GM12865 (cell line): Measurements from ENCODE around the gene RYR1.
"Not testable (repeated sequence)": the region's sequence is repeated elsewhere in the genome, so short reads cannot be mapped to it uniquely, and the experiment has no call there.

Experiments used
- DNase-seq: peaks from one replicate; pipeline ENCODE4 v3.0.0; 2010; ENCODE audit warnings: low read depth
- H3K4me3 ChIP-seq: 2 replicates; pipeline ENCODE4 v1.5.1; 2011; ENCODE audit warnings: mild to moderate bottlenecking, low read depth, low read length, control low read depth
- CTCF ChIP-seq: IDR thresholded peaks from 2 replicates; pipeline ENCODE4 v1.5.1; 2011; ENCODE audit warnings: low read length, control low read depth, low read depth, inconsistent platforms; ENCODE audit not compliant: insufficient read depth; ENCODE audit errors: missing control alignments

Gene RYR1

DNA sequence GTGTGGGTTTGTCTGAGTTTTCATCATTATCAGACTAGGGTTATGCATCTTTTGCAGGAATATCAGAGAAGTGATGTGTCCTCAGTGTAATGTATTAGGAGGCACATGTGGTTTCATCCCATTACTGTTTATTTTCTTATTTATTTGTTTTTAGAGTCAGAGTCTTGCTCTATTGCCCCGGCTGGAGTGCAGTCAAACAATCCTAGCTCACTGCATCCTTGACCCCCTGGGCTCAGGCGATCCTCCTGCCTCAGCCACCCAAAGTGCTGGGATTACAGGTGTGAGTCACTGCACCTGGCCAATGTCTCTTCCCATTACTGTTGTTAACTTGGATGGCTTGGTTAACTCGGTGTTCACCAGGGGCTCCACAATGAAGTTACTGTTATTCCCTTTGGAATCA lies 116.9 kb downstream of the RYR1 start:
- no peak for TF ChIP-seq CTCF
- H3K4me3 ChIP-seq: no peak overlapping the region
- DNase-seq: no peak

- no peak overlapping the region for H3K4me3 ChIP-seq
- TF ChIP-seq CTCF: no peak
- DNase-seq: peak; percentile 85
These were observed 117.9 kb downstream of the RYR1 start for GRCh38 chr19:38551450-38551813.

DNA sequence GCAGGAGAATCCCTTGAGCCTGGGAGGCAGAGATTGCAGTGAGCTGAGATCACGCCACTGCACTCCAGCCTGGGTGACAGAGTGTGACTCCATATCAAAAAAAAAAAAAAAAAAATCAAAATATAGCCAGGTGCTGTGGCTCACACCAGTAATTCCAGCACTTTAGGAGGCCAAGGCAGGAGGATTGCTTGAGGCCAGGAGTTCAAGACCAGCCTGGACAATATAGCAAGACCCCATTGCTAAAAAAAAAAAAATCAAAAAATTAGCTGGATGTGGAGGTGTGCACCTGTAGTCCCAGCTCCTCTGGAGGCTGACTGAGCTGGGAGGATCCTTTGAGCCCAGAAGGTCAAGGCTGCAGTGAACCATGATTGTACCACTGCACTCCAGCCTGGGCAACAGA lies 119.7 kb downstream of the RYR1 start:
- DNase-seq, H3K4me3 ChIP-seq: not testable (repeated sequence)

DNA sequence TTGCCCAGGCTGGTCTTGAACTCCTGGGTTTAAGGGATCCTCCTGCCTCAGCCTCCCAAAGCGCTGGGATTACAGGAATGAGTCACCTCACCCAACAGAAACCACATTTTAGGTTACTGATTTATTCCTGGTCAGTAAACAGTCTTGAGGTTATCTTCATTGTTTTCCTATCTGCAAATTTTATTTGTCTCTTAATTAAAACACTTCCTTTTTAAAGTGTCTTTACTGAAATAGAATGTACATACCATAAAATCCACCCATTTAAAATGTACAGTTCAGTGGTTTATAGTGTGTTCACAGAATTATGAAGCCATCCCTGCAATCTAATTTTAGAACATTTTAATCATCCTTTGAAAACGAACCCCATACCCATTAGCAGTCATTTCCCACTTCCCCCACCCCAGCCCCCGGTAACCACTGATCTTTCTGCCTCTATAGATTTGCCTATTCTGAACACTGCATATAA lies 121.2 kb downstream of the RYR1 start:
- no peak for TF ChIP-seq CTCF
- no peak overlapping the region for H3K4me3 ChIP-seq
- no peak for DNase-seq

DNA sequence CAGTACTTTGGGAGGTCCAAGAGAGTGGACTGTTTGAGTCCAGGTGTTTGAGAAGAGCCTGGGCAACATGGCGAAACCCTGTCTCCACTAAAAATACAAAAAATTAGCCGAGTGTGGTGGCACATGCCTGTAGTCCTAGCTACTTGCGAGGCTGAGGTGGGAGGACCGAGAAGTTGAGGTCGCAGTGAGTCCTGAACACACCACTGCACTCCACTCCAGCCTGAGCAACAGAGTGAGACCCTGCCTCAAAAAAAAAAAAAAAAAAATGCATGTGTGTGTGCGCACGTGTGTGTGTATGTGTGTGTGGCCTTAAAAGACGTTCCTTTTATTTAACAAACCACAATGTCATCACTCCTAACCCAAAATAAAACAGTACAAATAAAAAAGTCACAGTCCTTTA lies 121.7 kb downstream of the RYR1 start:
- DNase-seq: no peak
- H3K4me3 ChIP-seq: no peak overlapping the region
- TF ChIP-seq CTCF: no peak

GRCh38 chr19:38556521-38557174 lies 123.2 kb downstream of the RYR1 start:
- peak; percentile 88 for DNase-seq
- peak; percentile 62 for TF ChIP-seq CTCF
- peak overlapping the region; percentile 43 for H3K4me3 ChIP-seq

- peak; percentile 94 for DNase-seq
- H3K4me3 ChIP-seq: peak overlapping the region; percentile 43
- peak; percentile 25 for TF ChIP-seq CTCF
These were observed 123.8 kb downstream of the RYR1 start for GRCh38 chr19:38557205-38557799.

DNA sequence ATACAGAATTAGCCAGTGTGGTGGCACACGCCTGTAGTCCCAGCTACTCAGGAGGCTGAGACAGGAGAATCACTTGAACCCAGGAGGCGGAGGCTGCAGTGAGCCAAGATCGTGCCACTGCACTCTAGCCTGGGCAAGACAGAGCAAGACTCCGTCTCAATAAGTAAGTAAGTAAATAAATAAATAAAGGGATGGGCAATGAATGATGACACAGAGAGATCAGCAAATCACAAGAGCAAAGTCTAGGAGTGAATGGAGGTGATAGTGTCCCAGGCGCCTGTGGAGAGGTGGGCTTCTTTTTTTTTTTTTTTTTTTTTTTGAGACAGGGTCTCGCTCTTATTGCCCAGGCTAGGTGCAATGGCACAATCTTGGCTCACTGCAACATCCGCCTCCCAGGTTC lies 125.4 kb downstream of the RYR1 start:
- DNase-seq, H3K4me3 ChIP-seq: not testable (repeated sequence)
